ENCODE measurements around the gene SLC30A9.

The SLC30A9 gene

DNA sequence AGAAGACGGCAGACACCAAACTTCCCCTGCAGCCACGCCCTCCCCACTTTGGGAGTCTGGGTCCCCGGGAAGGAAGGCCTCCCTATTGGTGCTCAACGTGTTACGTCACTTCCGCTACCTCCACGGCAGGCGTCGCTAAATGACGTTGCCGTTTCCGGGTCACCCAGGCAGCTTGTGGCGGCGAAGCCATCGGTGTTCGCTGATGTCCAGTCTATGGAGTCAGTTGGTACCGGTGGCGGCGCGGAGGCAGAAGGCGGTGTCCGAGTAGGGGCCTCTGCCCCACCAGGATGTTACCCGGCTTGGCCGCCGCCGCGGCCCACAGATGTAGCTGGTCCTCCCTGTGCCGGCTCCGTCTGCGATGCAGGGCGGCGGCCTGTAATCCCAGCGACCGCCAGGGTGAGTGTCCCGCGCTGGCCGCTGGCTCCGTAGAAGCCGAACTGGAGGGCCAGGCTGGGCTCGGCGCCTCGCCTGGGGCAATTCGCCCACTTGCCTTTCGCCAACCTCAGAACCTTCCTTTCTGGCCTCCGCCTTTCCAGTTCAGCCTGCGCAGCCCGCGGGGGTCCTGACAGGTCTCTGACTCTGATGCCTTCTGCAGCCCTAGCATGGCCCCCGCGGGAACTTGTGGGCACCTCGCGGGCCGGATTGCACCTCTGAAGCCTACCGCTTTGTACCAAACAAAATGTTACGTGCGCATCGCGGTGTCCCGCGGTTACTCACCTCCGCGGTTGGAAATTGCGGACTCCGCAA lies at the start of gene SLC30A9:
Gene SLC30A9 (plus strand): TSS at position 166 of the 747 bp plus-strand sequence. CDS start 122 bp downstream, at position 288.
- H3K4me3 ChIP-seq (ENCODE audit: low read length): peak within 1 kb of the TSS; percentile 91
- TF ChIP-seq, protein P1, sequence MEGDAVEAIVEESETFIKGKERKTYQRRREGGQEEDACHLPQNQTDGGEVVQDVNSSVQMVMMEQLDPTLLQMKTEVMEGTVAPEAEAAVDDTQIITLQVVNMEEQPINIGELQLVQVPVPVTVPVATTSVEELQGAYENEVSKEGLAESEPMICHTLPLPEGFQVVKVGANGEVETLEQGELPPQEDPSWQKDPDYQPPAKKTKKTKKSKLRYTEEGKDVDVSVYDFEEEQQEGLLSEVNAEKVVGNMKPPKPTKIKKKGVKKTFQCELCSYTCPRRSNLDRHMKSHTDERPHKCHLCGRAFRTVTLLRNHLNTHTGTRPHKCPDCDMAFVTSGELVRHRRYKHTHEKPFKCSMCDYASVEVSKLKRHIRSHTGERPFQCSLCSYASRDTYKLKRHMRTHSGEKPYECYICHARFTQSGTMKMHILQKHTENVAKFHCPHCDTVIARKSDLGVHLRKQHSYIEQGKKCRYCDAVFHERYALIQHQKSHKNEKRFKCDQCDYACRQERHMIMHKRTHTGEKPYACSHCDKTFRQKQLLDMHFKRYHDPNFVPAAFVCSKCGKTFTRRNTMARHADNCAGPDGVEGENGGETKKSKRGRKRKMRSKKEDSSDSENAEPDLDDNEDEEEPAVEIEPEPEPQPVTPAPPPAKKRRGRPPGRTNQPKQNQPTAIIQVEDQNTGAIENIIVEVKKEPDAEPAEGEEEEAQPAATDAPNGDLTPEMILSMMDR (conservative IDR thresholded peaks at IDR 0.05; ENCODE audit: low read length): peak; percentile 35
- DNase-seq (ENCODE audit: low read depth): peak; percentile 92

DNA sequence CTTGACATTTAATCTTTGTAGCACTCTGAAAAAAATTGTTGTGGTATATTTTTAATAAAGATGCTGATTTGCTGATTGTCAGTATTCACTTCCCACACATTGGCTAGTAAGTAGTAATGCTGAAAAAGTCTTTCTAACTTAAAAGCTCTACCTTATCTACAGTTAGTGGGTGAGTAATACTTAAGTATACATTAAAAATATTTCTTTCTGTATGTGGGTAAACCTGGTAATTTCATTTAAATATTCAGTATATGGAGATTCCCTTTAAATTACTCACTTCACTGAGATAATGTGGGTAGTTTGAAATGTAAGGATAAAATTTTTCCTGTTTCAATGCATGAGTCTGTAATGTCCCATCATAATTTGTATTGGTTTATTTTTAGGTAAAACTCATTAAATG lies 49.5 kb upstream of the SLC30A9 start:
- no peak for DNase-seq (ENCODE audit: low read depth)
- no peak overlapping the region for H3K4me3 ChIP-seq (ENCODE audit: low read length)
- TF ChIP-seq, protein P1 (conservative IDR thresholded peaks at IDR 0.05; ENCODE audit: low read length): no peak

DNA sequence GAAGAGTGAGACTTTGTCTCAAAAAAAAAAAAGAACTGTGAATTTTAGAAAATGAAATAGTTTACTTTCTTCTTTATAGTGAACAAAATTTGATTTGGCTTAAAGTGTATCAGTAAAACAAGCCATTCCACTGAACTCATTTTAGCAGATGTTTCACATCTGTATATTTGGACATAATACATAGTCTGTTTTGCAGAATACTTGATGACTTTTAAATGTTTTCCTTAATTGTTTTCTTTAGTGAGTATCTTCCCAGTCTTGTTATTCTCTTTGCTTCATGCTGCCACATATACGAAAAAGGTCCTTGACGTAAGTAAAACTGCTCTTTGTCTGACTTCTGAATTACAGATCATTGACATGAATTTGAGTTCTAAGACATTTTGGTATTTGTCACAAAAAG lies 46.8 kb upstream of the SLC30A9 start:
- H3K4me3 ChIP-seq (ENCODE audit: low read length): no peak overlapping the region
- DNase-seq (ENCODE audit: low read depth): no peak
- TF ChIP-seq, protein P1 (conservative IDR thresholded peaks at IDR 0.05; ENCODE audit: low read length): no peak

DNA sequence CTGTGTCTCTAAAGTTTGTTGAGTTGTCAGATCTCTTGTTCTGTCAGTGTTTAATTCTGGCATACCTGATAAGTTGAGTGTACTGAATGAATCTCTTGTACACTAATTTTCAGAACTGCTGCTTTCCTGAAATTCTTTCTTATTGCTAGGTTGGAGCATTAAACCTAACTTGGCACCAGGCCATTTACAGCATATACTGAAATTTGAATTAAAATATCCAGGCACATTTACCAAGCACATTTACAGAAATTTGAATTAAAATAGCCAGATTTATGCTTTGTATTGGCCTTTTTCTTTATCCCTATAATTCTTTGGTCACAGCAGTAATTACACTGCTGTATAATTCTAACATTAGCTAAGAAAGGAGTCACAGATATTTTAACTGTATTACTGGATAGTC lies 46.2 kb upstream of the SLC30A9 start:
- TF ChIP-seq, protein P1 (conservative IDR thresholded peaks at IDR 0.05; ENCODE audit: low read length): no peak

DNA sequence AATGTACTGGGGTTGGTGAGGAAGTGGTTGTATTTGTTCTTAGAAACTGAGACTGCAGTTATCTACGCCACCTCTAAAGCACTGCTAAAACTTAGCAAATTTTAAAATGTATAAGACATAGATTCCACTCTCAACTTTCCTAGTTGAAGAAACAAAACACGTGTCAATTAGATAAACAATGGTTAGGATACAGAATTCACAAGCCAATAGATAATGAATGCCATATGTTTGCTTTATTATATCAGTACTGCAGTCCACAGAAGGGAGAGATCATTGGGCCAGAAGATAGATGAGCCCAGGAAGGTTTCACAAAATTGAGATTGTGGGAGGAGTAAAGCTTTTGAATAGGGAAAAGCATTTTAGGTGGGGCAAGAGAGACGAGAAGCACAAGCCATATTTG lies 40.8 kb upstream of the SLC30A9 start:
- TF ChIP-seq, protein P1 (conservative IDR thresholded peaks at IDR 0.05; ENCODE audit: low read length): no peak
- no peak overlapping the region for H3K4me3 ChIP-seq (ENCODE audit: low read length)
- peak; percentile 13 for DNase-seq (ENCODE audit: low read depth)

More for the DNA sequence above, 46.2 kb upstream of the SLC30A9 start:
- DNase-seq (ENCODE audit: low read depth): no peak
- no peak overlapping the region for H3K4me3 ChIP-seq (ENCODE audit: low read length)

DNA sequence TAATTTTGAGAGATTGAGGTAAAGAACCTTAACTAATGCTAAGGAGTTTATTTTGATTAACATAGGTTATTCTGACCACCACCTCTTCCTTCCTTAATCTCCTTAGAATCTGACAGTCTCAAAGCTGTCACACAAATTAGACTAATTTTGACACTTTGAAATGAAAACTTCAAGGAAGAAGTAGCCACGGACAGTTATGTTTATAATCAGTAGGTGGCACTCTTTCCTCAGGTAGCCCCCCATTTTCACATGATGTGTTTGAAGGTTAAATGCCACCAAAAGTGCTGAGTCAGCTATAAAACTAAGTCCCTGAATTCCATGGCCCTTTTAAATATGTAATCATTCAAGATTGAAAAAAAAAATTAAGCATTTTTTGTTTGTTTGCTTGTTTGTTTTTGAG lies 32.7 kb upstream of the SLC30A9 start:
- DNase-seq (ENCODE audit: low read depth): no peak
- no peak overlapping the region for H3K4me3 ChIP-seq (ENCODE audit: low read length)
- TF ChIP-seq, protein P1 (conservative IDR thresholded peaks at IDR 0.05; ENCODE audit: low read length): peak; percentile 33

DNA sequence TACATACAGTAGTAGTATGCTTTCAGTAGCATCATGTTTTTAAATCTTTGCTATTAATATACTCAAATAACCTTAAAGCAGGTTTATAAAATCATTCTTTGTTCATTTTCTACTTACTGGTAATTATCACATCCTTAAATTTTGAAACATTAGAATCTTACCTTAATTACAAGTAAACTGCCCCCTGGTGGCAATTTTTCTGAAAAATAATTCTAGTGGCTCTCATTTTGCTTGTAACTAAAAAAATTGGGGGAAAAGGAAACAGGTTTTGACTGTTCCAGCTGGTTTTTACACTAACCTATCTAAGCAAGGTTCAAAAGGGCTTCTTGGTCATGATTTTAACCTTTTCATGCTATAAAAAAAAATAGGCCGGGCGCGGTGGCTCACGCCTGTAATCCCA lies 27.2 kb upstream of the SLC30A9 start:
- TF ChIP-seq, protein P1 (conservative IDR thresholded peaks at IDR 0.05; ENCODE audit: low read length): peak; percentile 48
- peak; percentile 21 for DNase-seq (ENCODE audit: low read depth)
- no peak overlapping the region for H3K4me3 ChIP-seq (ENCODE audit: low read length)

All from AG10803 (cell line).